GM12872 (cell line): ENCODE data around the gene RIMBP2.

Experiments used
- CTCF ChIP-seq: IDR thresholded peaks from 3 replicates; pipeline ENCODE4 v1.5.1; 2011; ENCODE audit warnings: low read depth, mild to moderate bottlenecking, low read length, moderate library complexity; ENCODE audit not compliant: insufficient read depth

The RIMBP2 gene

GRCh38 chr12:130702966-130703732, 12.9 kb downstream of the RIMBP2 start:
- TF ChIP-seq CTCF: no peak

- no peak for TF ChIP-seq CTCF
Observed at GRCh38 chr12:130701402-130701744, 14.7 kb downstream of the RIMBP2 start.

GRCh38 chr12:130700492-130701401, 15.4 kb downstream of the RIMBP2 start:
- no peak for TF ChIP-seq CTCF

- no peak for TF ChIP-seq CTCF
Observed at GRCh38 chr12:130698106-130698505, 18.0 kb downstream of the RIMBP2 start.

GRCh38 chr12:130696379-130697100, 19.6 kb downstream of the RIMBP2 start:
- no peak for TF ChIP-seq CTCF

- no peak for TF ChIP-seq CTCF
Observed at GRCh38 chr12:130695061-130695460, 21.0 kb downstream of the RIMBP2 start.
